ENCODE data around the gene PCK1. TPM values are rescaled to one million over a fixed set of nuclear protein-coding genes. Genes with fewer than 3 reads are reported as not detected.

Gene PCK1
- total RNA-seq, 2 experiments from 2014 or later: not detected

DNA sequence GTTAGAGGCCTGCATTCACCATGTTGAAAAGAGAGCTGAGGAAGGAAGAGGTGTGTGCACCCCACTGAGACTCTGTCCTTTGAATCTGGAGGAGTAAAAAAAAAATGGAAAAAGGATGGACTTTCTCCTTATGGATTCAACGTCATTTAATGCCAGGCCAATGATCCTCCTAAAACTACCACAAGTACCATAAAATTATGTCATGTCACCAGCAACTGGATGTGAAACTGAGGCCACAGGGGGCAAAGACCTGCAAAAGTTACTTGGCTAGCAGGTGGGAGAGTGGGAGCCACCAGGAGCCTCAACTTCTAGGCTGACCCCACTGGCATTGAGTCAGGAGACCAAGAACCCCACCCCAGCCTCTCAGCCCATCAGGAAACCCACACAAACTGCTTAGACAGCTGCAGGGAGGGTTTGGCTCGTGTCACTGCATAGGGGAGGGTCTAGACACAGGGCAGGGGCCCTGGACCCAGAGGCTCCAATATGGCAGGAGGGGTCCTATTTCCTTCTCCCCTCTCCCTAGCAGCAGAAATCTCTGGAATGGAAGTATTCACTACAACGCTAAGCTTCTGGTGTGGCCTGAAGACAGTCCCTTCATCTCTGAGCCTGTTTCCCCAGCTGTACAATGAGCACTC lies 11.0 kb downstream of the PCK1 start:
- ChIA-PET POLR2A (no interaction called here), CTCF (no interaction called here)

DNA sequence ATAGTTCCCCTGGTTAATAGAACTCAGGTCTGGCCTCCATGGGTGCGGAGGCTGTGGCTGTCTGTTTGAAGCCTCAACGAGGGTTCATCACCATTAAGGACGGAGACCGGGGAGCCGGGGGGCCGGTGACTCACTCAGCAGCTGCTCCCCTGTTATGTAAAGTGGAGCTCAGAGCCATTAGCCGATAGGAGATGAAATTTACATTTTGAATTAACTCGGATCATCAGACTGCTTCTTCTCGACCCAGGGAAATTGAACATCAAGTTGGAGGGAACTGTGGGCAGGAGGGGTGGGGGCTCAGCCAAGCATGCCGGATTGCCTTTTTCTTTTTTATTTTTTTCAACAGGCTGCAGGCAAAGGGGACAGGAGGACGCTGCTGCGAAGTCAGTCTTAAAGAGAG lies 12.3 kb downstream of the PCK1 start:
- POLR2A ChIA-PET: no interaction called here
- CTCF ChIA-PET: no interaction called here

DNA sequence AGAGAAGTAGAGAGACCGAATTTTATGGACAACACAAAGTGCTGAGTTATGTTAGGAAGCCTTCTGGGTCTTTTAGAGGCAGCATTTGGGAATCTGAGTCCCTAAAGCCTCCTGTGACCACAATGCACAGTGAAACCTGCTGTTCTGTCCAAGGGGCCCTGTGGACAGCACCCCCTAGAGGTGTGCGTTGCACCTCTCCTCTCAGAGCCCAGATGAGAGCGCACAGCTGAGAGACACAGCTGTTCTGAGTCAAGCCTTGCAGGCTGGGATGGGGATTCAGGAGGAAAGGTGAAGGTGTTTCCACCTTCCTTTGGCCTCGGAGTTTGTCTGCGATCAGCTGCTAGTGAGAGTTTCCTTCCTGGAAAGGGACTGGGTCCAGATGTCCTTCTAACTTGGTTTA lies 13.0 kb downstream of the PCK1 start:
- ChIA-PET POLR2A (no interaction called here), CTCF (no interaction called here)

DNA sequence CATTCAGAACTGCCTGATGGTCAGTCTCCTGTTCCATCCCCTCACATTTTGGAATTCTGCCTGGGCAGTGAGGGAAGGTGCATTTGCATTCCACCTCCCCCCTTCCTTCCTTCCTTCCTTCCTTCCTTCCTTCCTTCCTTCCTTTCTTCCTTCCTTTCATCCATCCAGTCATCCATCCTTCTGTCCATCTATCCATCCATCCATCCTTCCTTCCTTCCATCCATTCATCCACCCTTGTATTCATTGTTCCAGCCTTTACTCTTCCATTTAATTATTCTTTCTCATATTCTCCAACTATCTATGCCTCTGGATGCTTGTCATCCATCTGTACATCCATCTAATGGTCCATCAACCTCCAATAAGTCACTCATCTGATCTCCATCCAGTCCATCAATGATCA lies 14.0 kb downstream of the PCK1 start:
- CTCF ChIA-PET: no interaction called here
- POLR2A ChIA-PET: no interaction called here

DNA sequence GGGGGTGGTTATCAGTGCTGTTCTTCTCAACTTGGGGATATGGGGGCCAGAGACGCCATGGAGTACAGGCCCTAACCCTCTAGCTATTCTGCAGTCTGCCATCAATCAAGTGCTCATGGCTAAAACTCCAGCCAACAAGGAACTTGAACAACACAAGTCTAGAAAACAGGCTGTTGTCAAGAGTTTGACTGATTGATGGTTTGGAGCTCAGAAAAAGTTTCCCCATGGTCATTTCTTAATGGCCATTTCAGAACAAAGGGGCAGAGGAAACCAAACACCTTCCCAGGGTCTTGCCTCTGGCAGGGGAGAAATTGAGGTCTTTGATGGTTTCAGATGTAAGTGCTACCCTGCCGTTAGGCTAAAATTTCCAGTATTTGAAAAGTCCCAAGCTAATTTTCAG lies 15.1 kb downstream of the PCK1 start:
- POLR2A ChIA-PET: no interaction called here
- CTCF ChIA-PET: interaction anchor here (1.5 kb wide), 1 partner anchor 20 kb away, joined by 4 read pairs; no protein-coding TSS in a partner anchor

DNA sequence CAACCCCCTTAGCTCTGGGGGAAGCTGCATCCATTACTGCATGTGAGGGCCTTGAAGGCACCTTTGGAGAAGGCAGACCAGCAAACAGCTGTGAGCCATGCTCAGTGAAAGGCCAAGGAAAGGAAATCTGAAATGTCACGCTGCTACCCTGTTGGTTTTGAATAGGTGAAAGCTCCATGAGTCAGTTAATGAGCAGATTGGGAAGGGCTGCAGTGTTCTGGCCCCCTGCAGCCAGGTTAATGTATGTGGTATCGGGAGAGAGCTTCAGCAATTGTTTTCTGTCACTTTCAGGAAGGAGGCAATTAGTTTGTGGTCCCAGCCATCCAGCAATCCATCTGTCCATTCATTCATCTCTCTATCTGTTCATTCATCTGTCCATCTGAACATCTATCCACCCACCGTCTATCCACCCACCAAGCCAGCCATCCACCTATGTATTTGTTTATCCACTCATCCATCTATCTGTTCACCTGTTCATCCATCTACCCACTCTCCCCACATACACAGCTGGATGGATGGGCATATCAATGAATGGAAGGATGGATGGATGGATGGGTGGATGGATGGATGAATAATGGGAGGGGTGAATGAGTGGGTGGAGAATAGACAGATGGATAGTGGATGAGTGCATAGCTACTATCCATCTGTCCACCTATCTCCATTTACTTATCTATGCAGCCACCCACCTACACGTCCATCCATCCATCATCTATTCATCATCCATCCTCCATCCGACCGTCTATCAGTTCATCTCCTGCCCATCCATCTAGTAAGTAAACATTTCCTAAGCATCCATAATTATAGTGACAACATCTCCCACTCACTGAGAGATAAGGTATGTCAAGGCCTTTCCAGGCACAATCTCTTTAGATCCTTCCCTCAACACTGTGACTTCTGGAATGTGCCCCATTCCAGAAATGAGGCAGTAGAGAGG lies 16.0 kb downstream of the PCK1 start:
- POLR2A ChIA-PET: no interaction called here
- CTCF ChIA-PET: interaction anchor here (1.5 kb wide), 1 partner anchor 19 kb away, joined by 4 read pairs; no protein-coding TSS in a partner anchor

DNA sequence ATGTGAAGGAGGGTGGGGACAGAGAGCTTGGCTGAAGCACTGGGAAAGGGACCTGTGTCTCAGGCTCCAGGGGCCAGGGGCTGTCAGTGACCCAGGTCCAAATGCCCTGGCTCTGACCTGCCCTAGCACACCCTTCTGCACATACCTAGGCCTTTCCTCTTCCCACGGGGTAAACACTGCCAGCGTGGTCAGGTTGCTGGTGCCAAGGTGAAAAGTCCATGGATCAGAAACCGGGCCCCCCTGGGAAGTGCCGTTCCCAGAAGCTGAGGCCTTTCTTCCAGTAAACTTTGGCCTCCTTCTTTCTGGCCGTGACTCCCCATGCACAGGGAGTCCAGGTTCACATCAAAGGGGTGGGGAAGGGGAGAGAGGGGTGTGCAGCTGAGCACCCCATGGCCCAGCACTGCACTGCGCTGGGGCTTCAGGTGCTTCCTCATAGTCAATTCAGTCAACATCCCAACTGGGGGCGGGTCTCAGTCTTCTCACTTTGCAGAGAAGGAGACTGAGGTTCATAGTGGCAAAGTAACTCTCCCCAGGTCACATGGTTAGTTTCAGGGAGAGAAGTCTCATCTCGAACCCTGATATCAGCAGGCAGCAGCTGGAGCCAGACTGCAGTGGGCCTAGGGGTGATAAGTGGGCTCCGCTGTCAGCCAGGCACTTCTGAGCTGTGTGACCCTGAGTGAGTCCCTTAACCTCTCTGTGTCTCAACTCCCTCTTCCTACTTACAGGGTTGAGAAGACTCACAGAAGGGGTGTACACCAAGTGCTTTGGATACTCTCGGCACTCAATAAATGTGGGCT lies 17.0 kb downstream of the PCK1 start:
- ChIA-PET CTCF (interaction anchor here (1.5 kb wide), 1 partner anchor 18 kb away, joined by 4 read pairs; no protein-coding TSS in a partner anchor), POLR2A (no interaction called here)

DNA sequence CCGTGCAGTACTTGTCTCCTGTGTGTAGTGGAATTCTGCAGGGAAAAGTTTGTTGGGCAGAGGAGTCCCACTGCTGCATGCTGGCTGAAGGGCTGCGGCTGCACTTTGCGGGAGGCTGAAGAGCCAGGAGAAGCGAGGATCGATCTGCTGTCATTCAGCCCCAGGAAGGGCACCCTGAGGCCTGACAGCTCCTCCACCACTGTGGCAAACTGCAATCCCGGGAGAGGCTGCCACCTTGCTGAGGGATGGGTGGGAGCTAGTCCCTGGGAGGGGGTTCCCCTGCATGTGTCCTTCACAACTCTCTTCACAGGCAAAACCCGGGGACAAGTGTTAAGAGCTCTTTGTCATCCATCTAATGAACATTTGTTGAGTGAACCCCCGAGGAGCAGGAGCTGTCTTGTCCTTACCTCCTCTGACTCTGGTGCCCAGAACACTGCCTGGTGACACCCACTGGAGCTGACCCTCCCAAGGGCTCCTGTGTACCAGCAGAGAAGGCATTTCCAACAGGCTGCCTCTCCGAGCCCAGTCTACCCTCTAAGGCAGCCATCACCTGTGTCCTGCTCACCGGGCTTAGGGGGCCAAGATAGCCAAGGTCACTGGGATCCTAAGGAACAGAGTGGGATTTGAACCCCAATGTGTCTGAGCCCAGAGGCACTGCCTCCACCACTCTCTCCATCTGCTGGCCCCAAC lies 17.7 kb downstream of the PCK1 start:
- ChIA-PET CTCF (no interaction called here), POLR2A (no interaction called here)

DNA sequence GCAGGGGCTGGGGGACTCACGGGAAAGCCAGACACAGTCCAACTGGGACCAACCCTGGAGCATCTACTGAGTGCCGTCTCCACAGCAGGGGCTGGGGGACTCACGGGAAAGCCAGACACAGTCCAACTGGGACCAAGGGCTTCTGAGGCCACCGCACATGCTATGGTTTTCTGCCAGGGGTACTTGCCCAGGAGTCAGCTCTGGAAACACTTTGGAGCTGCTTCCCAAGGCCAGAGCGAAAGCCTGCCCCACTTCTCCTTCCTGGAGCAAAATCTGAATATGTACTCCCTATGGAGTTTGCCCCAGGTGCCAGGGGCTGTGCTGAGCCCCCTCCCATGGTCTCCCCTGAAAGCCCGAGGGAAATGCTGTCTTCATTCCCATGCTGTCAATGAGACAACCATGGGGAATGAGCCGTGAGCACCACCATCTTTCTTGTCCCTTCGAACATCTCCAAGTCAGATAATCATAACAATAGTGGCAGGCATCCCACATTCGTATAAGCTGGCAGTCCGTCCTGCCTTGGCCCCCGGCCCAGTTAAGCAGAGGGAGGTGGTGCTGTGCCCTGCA lies 18.5 kb downstream of the PCK1 start:
- POLR2A ChIA-PET: no interaction called here
- CTCF ChIA-PET: no interaction called here

DNA sequence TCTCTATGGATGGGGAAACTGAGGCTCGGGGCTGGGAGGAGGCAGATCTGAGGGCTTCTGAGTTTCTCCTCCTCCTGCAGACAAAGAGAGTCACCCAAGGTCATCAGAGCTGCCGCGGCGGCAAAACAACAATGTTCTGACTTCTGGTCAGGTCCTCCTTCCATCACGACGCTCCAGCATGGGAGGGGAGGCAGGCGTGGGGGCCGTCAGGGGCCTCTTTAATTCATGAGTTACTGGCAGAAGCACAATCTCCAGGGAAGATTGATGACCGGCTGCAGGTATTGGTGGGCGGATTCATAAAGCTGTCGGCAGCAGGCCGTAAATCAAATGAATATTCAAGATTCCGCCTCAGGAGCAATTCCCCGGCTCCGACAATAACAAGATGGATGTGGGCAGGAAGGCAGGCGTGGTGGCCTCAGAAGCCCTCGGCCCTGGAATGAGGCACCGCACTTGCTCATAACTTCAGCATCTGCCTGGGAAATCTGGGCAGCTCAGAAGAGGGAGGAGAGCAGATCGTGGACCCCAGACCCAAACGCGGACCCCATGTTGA lies 19.1 kb downstream of the PCK1 start:
- POLR2A ChIA-PET: no interaction called here
- CTCF ChIA-PET: no interaction called here

DNA sequence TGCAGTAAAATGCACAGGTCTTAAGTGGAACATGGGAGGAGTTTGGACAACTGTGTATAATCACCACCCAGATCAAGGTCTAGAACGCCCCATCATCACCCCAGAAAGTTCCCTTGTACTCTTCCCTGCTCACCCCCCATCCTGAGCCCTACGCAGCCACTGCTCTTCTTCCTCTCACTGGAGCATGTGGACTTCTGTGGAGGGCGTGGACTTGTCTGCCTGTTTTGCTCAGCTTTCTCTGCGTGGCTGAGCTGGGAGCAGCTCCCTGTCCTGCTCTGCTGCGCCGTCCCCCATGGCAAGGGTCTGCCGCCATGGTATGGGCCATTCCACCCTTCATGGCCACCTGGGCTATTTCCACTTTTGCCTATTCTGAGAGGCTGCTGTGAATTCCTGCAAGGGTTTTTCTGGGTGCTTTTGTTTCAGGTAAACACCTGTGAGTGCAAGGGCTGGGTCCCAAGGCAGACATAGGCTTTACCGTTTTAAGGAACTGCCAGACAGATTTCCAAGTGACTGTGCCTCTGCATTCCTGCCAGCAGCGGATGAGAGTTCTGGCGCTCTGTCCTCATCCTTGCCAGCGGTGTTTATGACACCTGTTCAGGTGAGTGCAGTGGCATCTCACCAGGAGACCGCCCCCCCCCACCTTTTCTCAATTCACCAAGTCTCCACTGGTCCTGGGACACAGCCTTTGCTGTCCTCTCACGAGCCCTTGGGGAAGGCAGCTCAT lies 19.7 kb downstream of the PCK1 start:
- ChIA-PET CTCF (interaction anchor here (1.2 kb wide), 1 partner anchor 16 kb away, joined by 3 read pairs; no protein-coding TSS in a partner anchor), POLR2A (no interaction called here)

DNA sequence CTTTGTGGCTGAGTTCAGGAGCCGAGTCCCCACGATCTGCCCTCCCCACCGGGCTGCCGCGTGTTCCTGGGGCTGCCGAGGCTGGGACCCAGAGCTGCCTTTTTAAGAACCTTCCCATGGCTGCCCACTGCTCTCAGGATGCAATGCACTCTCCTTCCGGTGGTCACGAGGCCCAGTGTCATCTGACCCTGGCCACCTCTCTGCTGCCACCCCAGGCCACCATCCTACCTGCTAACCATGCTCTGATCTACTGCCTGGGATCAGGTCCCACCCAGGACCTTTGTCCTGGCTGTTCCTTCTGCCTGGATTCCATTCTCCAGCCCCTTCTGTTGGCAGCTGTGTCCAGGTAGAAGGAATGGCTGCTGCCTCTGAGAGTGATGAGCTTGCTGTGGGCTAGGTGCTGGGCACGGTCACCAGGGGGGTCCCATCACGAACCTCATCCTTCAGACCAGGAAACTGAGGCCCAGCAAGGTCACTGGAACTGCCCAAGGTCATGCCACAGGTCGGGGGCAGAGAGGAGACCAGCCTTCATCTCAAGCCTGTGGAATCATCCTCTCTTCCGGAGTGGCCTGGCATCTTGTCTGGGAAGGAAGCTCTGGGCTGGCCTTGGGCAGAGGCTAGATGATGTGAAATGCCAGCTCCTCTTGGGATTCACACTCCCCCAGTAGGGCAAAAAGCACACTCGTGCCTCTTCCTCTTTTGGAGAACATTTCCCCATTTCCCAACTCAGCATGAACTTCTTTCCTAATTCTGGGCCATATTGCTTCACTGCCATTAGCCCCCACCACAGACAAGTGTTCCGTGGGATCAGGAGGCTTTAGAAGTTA lies 20.5 kb downstream of the PCK1 start:
- ChIA-PET CTCF (interaction anchor here (1.2 kb wide), 1 partner anchor 15 kb away, joined by 3 read pairs; no protein-coding TSS in a partner anchor), POLR2A (no interaction called here)

DNA sequence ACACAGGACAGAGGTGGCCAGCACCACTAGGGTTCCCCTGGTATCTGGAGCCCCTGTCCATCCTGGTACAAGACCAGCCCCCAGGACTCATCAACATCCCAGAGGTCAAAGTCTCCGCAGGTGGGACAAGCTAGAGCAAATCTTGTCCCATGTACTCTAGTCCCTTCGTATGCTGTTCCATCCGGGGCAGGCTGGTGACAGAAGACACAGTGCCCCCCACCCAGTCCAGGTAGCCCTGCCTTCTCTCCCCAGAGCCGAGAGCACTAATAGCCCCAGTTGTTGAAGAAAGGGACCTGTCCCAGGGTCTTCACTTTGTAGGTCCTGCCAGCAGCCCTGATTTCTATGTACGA lies 21.1 kb downstream of the PCK1 start:
- ChIA-PET POLR2A (no interaction called here), CTCF (interaction anchor here (1.2 kb wide), 1 partner anchor 14 kb away, joined by 3 read pairs; no protein-coding TSS in a partner anchor)

DNA sequence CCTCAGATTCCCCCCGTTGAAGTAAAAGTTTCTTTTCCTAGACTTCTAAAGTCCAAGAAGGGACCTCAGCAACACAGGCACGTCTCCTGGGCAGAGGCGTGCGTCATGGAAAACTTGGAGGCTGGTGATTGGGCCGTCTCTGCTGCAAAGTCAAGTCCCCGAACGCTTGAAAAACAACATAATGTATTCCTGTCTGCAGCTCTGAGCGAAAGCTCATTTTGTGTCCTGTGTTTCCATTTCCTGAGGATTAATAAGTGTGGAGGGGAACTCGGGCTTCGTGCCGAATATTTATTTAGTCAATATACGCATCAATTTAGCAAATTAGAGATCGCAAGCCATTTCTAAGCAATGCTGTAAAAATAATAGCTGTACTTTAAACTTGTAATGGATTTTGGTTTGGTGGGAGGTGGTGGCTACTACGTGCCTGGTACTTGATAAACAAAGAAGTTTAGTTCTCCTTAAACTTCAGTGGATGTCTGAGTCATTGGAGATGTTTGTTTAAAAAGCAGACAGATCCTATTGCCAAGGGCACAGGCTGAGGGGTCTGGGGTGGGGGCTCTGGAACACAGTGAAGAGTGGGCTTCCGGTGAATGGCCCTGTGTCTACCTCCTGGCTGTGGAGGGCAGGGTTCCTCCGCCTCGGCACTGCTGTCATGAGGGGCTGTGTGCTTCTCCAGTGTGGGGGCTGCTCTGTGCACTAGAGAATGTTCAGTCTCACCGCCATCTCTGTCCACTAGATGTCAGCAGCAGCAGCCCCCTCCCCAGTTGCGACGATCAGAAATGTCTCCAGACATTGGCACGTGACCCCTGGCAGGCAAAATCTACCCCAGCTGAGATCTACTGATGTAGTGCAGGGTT lies 21.8 kb downstream of the PCK1 start:
- POLR2A ChIA-PET: no interaction called here
- CTCF ChIA-PET: no interaction called here

DNA sequence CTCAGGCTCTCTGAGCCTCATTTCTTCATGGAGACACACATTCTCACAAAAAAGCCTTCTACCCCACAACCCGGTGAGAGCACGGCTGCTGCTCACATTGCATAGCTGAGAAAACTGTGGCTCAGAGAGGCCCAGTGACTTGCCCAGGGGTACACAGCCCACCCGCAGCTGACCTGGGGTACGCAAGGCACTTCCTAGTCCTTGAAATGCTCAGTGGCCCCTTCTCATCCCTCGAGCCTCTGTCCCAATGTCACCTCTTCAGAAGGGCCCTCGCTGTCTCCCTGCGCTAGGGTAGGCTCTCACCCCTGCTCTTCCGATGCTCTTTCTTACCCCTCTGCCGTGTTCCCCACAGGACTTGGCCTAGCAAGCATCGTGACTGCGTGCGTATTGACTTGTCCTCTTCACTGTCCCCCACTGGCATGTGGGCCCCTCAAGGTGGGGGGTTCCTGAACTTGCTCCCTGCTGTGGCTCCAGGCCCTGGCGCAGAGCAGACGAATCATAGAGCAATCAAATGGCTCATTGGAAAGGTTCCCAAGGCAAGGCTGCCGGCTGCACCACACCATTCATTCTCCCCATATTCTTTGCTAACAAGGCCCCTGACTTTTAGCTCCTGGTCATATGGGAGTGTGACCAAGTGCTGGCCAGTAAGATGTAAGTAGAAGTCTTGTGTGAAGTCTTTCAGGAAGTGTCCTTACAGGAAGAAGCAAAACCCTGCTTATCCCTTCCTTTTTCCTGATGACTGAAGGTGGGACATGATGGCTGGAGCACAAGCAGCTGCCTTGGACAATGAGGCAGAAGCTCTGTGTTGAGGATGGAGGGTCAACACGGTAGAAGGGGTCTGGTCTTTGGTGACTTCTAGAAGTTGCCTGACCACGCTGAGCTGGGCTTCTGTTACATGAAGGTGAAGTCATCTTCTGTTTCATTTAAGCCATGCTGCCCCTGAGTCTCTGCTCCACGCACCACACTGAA lies 22.7 kb downstream of the PCK1 start:
- CTCF ChIA-PET: interaction anchor here (1.5 kb wide), 1 partner anchor 13 kb away, joined by 6 read pairs; no protein-coding TSS in a partner anchor
- POLR2A ChIA-PET: no interaction called here

Measured in activated CD8-positive, alpha-beta memory T cell treated with anti-CD3 and anti-CD28 coated beads for 36 hours (primary cell).